ENCODE measurements around the gene NPHS2. TPM values are rescaled to one million over a fixed set of nuclear protein-coding genes. Genes with fewer than 3 reads are reported as not detected.

The NPHS2 gene
- total RNA-seq, 4 donors from 2014 or later, result not detected

GRCh38 chr1:179576509-179576908, 761 bp upstream of the NPHS2 start:
- no peak for TF ChIP-seq CTCF (IDR thresholded peaks at IDR 0.05)
- DNase-seq (ENCODE audit: low spot score) (no peak), ATAC-seq (ENCODE audit: low FRiP score) (no peak)

GRCh38 chr1:179558078-179558477, 17.7 kb downstream of the NPHS2 start:
- ATAC-seq (ENCODE audit: low FRiP score) (no peak), DNase-seq (ENCODE audit: low spot score) (no peak)
- TF ChIP-seq CTCF (IDR thresholded peaks at IDR 0.05), result no peak

DNA sequence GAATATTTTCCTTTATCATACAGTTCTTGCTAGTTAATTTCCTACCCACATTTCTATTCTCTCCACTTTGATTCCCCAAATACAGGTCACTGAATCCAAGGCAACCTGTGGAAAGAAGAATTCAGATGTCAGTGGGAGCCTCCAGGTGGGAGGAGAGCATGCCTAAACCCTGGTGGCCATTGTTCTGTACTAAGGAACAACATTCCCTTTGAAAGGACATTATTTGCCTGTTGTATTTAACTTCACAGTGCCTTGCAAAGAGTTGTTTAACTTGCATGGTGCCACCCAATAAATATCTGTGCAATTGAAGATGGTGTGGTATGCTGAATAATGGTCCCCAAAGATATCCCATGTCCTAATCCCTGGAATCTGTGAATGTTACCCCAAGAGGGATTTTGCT, 21.3 kb downstream of the NPHS2 start:
- ATAC-seq (ENCODE audit: low FRiP score), result no peak
- no peak for TF ChIP-seq CTCF (IDR thresholded peaks at IDR 0.05)
- DNase-seq (ENCODE audit: low spot score), result no peak

DNA sequence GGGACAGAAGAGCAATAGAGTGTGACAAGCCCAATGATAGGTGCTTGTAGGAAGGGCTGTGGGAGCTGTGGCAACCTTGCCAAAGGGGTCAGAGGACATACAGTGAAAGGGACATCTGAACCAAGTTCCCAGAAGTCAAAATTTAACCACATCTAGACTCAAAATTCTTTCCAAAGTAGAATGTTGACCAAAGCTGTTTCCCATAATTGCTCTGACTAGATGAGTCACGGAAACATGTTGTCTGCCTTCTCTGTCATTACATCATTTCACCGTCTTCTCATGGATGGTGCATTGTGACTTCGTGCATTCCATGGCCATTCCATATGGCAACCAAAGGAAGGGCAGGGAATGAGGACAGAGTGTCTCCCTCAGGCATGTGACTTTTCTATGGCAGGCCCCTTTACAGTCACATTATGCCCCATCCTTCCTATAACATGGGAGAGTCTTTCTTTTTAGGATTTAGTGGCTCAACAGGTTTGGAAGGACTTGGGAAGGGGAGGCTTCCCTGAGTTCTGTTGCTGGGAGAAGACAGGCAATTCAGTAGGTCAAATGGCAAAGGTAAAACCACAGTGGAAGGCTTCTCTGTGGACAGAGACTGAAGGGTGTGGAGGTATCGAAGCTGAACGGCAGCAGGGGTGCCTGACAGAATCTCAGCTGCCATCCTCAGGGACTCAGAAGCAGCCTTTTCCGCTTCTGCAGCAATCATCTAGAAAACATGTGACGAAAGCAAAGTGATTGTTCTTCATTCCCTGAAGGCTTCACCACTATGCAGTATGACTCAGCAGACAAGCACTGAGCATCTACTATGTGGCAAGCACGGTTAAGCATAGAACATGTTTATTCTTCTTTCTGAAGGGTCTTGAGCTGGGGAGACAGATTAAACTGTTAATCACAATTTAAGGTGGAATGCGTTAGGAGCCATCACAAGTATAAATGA, 24.7 kb downstream of the NPHS2 start:
- ATAC-seq (ENCODE audit: low FRiP score) (no peak), DNase-seq (ENCODE audit: low spot score) (no peak)
- TF ChIP-seq CTCF (IDR thresholded peaks at IDR 0.05), result no peak

GRCh38 chr1:179549368-179549700, 26.4 kb downstream of the NPHS2 start:
- ATAC-seq (ENCODE audit: low FRiP score), result no peak
- DNase-seq (ENCODE audit: low spot score), result no peak

GRCh38 chr1:179548666-179549367, 26.9 kb downstream of the NPHS2 start:
- no peak for ATAC-seq (ENCODE audit: low FRiP score)
- no peak for DNase-seq (ENCODE audit: low spot score)
- no peak for TF ChIP-seq CTCF (IDR thresholded peaks at IDR 0.05)

More at GRCh38 chr1:179549368-179549700, 26.4 kb downstream of the NPHS2 start:
- no peak for TF ChIP-seq CTCF (IDR thresholded peaks at IDR 0.05)
